Lung (tissue), 12 donors: ENCODE measurements around the gene TLK2. TPM values are rescaled to one million over a fixed set of nuclear protein-coding genes. Genes with fewer than 3 reads are reported as not detected.
A peak's percentile ranks its signal among the peaks of the same experiment; 100 is the strongest.

Experiments used
- ATAC-seq: fragments of 200-7000 bp; cut with Tn5 transposase; one replicate; pipeline ENCODE4 v1.9.1; 2020; ENCODE audit warnings: moderate number of reproducible peaks; ENCODE audit not compliant: insufficient read depth, low FRiP score
- DNase-seq, 3 donors: peaks; one replicate each; pipeline ENCODE4 v3.0.0-alpha.2; 2013 to 2017
- H3K27ac ChIP-seq, 2 donors: one replicate each; pipeline ENCODE4 v1.5.1; 2013; ENCODE audit warnings: mild to moderate bottlenecking in 2 of 2, moderate library complexity in 2 of 2, control low read depth in 1 of 2, inconsistent platforms in 1 of 2, low read depth in 1 of 2, low read length in 1 of 2
- H3K27me3 ChIP-seq, 3 donors: one replicate each; pipeline ENCODE4 v1.5.1; 2013; ENCODE audit warnings: low read length in 2 of 3; ENCODE audit not compliant: control insufficient read depth in 3 of 3, insufficient read depth in 3 of 3
- H3K36me3 ChIP-seq, 4 donors: one replicate each; pipeline ENCODE4 v1.5.1; 2013; ENCODE audit warnings: low read length in 4 of 4, mild to moderate bottlenecking in 1 of 4, moderate library complexity in 1 of 4; ENCODE audit not compliant: control insufficient read depth in 4 of 4, insufficient read depth in 4 of 4
- H3K4me1 ChIP-seq, 5 donors: one replicate each; pipeline ENCODE4 v1.5.1; 2013; ENCODE audit warnings: low read length in 5 of 5, mild to moderate bottlenecking in 2 of 5, moderate library complexity in 1 of 5; ENCODE audit not compliant: control insufficient read depth in 5 of 5, insufficient read depth in 5 of 5
- H3K4me3 ChIP-seq: one replicate; pipeline ENCODE4 v1.5.1; 2013; ENCODE audit warnings: mild to moderate bottlenecking, control low read depth, moderate library complexity
- H3K9ac ChIP-seq, 2 donors: one replicate each; pipeline ENCODE4 v1.5.1; 2013; ENCODE audit warnings: low read length in 2 of 2, control low read depth in 1 of 2; ENCODE audit not compliant: insufficient read depth in 1 of 2
- H3K9me3 ChIP-seq, 4 donors: one replicate each; pipeline ENCODE4 v1.5.1; 2013; ENCODE audit warnings: low read length in 3 of 4, mild to moderate bottlenecking in 1 of 4, moderate library complexity in 1 of 4; ENCODE audit not compliant: control insufficient read depth in 4 of 4, insufficient read depth in 3 of 4
- WGBS, 2 donors: extraction: QIAGEN DNeasy Blood & Tissue Kit; methylation state at CpG; one replicate each; pipeline ENCODE4 v1.1.7; 2013; 5-methylcytosine and 5-hydroxymethylcytosine counted together
- polyA plus RNA-seq, 2 donors: library from polyadenylated mRNA; stranded (reverse); fragments of 200-250 nt; gene quantifications; one replicate each; pipeline ENCODE4 v1.2.1, GENCODE V29; 2013
- total RNA-seq, 2 donors: library from RNA; depleted of rRNA in 1 of 2; stranded (reverse); fragments of >200 nt in 1 of 2; gene quantifications; one replicate each; pipeline ENCODE4 v1.2.1, GENCODE V29; 2014 to 2021
- TF ChIP-seq, protein P1 (sequence below): IDR thresholded peaks from 2 replicates; pipeline ENCODE4 v1.5.1; 2012; ENCODE audit warnings: mild to moderate bottlenecking; ENCODE audit errors: control extremely low read depth, extremely low read depth
- donor health status: control.
- donor health status: control.
- donor health status: Bipolar disorder and iron deficiency.
- donor health status: healthy.
- donor health status: DM: yes; HTN: yes; CAD: no.

Gene TLK2
- total and polyA plus RNA-seq, 4 donors: 11.6 to 87.7 (median 26.0) TPM

DNA sequence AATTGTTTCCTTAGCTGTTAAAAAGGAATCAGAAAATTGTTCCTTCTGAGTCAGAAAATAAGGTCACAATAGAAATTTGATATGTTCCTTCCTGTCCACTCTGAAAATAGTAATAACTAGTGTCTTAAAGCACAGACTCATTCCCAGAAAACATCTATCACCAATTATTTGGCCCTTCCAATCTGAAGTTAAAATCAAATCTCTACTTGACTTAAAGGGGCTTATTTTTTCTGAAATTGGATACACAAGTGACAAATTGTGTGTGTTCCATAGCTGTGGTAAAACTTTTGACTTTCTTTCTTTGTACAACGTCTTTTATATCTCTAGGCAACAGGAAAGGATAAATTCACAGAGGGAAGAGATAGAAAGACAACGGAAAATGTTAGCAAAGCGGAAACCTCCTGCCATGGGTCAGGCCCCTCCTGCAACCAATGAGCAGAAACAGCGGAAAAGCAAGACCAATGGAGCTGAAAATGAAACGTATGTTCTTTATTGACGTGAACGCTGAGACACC is 94.3 kb downstream of the TLK2 start:
- TF ChIP-seq, protein P1, sequence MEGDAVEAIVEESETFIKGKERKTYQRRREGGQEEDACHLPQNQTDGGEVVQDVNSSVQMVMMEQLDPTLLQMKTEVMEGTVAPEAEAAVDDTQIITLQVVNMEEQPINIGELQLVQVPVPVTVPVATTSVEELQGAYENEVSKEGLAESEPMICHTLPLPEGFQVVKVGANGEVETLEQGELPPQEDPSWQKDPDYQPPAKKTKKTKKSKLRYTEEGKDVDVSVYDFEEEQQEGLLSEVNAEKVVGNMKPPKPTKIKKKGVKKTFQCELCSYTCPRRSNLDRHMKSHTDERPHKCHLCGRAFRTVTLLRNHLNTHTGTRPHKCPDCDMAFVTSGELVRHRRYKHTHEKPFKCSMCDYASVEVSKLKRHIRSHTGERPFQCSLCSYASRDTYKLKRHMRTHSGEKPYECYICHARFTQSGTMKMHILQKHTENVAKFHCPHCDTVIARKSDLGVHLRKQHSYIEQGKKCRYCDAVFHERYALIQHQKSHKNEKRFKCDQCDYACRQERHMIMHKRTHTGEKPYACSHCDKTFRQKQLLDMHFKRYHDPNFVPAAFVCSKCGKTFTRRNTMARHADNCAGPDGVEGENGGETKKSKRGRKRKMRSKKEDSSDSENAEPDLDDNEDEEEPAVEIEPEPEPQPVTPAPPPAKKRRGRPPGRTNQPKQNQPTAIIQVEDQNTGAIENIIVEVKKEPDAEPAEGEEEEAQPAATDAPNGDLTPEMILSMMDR: no peak
- peaks cover 0 to 4% (median 0%) of the 10 kb centered on the region in 5 donors for H3K4me1 ChIP-seq
- no peak overlapping the region for H3K4me3 ChIP-seq
- WGBS, 2 donors: 80 to 81% methylated on average over 7 of the region's 7 CpGs
- no peaks in the 10 kb centered on the region for H3K9me3 ChIP-seq
- no peak overlapping the region for H3K9ac ChIP-seq
- peak overlapping the region in 1 of 2 donors; percentile 40 for H3K27ac ChIP-seq
- no peak for ATAC-seq
- H3K27me3 ChIP-seq: no peaks in the 10 kb centered on the region
- peaks cover 5 to 24% (median 15%) of the 10 kb centered on the region in 4 donors for H3K36me3 ChIP-seq
- no peak for DNase-seq

DNA sequence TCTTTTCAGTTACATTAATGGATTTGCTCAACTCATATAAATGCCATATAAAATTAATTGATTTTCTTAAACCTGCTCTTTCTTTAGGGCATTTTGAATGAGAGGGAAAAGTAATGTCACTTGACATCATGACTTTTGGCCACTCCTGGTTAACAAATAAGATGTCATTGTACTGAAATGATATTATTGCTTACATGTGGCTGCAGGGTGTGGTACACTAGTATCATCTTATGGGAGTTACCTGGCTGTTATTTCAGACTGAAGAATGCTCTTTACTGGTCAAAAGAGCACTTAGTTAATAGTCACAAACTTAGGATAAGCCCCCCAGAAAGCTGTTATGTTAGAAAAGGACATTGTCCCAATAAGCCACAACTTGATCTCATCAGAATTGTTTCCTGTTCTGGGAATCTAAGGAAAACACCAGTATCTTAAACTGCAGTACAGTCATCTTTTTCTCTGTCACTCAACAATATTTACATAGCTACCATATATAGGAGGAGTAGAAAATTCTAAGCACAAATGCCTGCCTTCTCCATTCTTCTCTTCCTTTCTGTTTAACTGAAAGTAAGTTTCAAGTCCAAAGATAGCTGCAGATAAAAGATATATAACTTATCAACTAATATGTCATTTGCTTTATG is 95.0 kb downstream of the TLK2 start:
- Histone ChIP-seq H3K4me3 (no peak overlapping the region), H3K27ac (peak overlapping the region in 1 of 2 donors; percentile 40), H3K4me1 (peaks cover 0 to 4% (median 0%) of the 10 kb centered on the region in 5 donors), H3K36me3 (peaks cover 5 to 24% (median 15%) of the 10 kb centered on the region in 4 donors), H3K9ac (no peak overlapping the region), H3K9me3 (no peaks in the 10 kb centered on the region), H3K27me3 (no peaks in the 10 kb centered on the region)
- TF ChIP-seq, protein P1: no peak
- ATAC-seq (no peak), DNase-seq (no peak)

DNA sequence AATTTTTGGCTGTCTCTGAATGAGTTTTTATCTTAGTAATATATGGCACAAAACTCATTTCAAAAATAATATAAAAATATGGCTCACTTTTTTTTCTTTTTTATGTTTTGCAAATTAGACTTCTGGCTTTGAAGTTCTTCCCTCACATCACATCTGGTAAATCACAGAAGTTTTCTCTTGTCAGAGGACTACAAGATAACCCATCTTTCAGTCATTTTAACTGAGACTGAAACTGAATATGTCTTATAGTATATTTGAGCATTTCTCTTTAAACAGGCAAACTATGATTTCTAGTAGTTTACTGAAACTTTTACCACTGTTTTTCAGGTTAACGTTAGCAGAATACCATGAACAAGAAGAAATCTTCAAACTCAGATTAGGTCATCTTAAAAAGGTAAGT is 97.8 kb downstream of the TLK2 start:
- Histone ChIP-seq H3K4me3 (no peak overlapping the region), H3K27ac (no peak overlapping the region), H3K36me3 (peaks cover 5 to 21% (median 16%) of the 10 kb centered on the region in 4 donors), H3K4me1 (peaks cover 0 to 4% (median 0%) of the 10 kb centered on the region in 5 donors), H3K27me3 (no peaks in the 10 kb centered on the region), H3K9ac (no peak overlapping the region), H3K9me3 (no peaks in the 10 kb centered on the region)
- TF ChIP-seq, protein P1: no peak
- ATAC-seq (no peak), DNase-seq (no peak)
- 90 to 95% methylated on average over 1 of the region's 1 CpG for WGBS, 2 donors
